ENCODE data around the gene KCNJ12. TPM values are rescaled to one million over a fixed set of nuclear protein-coding genes. Genes with fewer than 3 reads are reported as not detected.
"Not testable (repeated sequence)": the region's sequence is repeated elsewhere in the genome, so short reads cannot be mapped to it uniquely, and the experiment has no call there.

Gene KCNJ12
- polyA plus RNA-seq (2013, experiment 1 of 2; ENCODE audit: insufficient read length) = 0.46 TPM
- 0.74 TPM for polyA plus RNA-seq (2013, experiment 2 of 2; ENCODE audit: insufficient read length)

GRCh38 chr17:21376081-21376758 is at the start of gene KCNJ12:
TSS of gene KCNJ12 (plus strand) at chr17:21376357. CDS start at chr17:21415343, 38,986 bp downstream.
- peak; percentile 12 for DNase-seq

- DNase-seq = not testable (repeated sequence)
Measured at GRCh38 chr17:21327921-21328320, 48.2 kb upstream of the KCNJ12 start.

GRCh38 chr17:21328778-21329177 is 47.4 kb upstream of the KCNJ12 start:
- not testable (repeated sequence) for DNase-seq

GRCh38 chr17:21330436-21331160 is 45.6 kb upstream of the KCNJ12 start:
- no peak for DNase-seq

- DNase-seq = not testable (repeated sequence)
Measured at GRCh38 chr17:21336541-21337294, 39.4 kb upstream of the KCNJ12 start.

DNA sequence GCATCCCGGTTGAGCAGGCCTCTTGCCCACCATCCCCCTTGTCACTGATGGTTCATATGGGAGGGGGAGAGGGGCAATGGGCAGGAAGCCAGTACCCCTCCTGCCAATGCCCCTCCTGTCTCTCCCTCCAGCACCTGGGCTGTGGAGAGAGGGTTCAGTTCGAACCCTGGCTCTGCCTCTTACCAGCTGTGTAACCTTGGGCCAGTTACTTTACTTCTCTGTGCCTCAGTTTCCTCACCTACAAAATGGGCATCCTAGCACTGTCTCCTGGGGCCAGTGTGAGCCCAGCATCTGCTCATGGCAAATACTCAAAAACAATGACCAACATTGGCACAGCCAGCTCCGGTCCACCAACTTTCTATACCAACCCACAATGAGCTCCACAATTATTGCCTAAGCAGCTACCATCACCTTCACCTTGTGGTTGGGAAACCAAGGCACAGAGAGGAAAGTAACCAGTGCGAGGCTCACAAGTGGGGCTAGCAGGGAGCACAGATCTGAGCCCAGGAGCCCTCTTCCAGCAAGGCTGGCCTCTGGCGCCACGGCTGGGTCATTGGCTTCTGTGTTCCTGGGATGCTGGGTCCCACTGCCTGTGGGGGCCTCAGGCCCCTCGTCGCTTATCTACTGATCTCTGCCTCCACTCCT is 38.1 kb upstream of the KCNJ12 start:
- not testable (repeated sequence) for DNase-seq

GRCh38 chr17:21339011-21339410 is 37.1 kb upstream of the KCNJ12 start:
- no peak for DNase-seq

DNA sequence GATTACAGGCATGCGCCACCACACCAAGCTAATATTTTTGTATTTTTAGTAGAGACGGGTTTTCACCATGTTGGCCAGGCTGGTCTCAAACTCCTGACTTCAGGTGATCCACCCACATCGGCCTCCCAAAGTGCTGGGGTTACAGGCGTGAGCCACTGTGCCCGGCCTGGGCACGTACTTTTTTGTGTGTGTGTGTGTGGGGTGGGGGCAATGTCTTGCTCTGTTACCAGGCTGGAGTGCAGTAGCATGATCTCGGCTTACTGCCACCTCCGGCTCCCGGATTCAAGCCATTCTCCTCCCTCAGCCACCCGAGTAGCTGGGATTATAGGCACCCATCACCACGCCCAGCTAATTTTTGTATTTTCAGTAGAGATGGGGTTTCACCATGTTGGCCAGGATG is 36.6 kb upstream of the KCNJ12 start:
- DNase-seq = not testable (repeated sequence)

- not testable (repeated sequence) for DNase-seq
Measured at GRCh38 chr17:21340407-21340806, 35.8 kb upstream of the KCNJ12 start.

DNA sequence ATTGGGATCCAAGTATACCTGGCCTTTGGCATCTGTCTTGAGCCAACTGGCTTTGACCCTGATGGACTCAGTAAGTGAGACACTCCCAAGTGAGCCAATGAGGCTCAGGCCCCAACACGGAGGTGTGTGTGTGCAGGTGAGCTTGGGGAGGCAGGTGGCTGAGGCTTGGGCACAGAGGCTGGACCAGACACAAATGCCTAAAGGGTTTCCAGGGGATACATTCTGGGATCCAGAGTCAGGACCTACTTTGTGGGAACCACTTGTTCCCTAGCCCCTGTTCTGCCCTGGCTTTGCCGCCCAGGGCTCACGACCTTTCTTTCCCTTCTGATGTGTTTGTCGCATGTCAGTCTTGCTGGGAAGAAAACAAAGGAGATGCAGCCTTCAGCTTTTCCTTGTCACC is 34.9 kb upstream of the KCNJ12 start:
- not testable (repeated sequence) for DNase-seq

GRCh38 chr17:21341925-21342540 is 34.1 kb upstream of the KCNJ12 start:
- DNase-seq = not testable (repeated sequence)

- DNase-seq = not testable (repeated sequence)
Measured at GRCh38 chr17:21343061-21343949, 32.9 kb upstream of the KCNJ12 start.

DNA sequence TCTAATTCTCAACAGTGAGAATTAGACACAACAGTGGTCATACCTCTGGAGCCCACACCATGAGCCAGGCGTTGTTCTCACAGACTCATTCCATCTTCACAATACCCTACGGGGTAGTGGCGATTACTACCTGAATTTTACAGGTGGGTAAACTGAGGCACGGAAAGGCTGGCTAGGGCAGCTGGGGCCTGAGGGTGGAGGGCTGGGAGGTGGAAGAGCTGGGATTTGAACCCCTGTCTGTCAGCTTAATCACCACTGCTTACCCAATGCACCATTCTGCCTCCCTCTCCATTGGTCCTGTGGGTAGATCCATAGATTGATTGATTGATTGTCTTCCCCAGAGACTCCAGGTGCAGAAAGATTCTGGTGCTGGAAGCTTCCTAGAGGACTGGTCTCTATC is 31.4 kb upstream of the KCNJ12 start:
- DNase-seq = not testable (repeated sequence)

DNA sequence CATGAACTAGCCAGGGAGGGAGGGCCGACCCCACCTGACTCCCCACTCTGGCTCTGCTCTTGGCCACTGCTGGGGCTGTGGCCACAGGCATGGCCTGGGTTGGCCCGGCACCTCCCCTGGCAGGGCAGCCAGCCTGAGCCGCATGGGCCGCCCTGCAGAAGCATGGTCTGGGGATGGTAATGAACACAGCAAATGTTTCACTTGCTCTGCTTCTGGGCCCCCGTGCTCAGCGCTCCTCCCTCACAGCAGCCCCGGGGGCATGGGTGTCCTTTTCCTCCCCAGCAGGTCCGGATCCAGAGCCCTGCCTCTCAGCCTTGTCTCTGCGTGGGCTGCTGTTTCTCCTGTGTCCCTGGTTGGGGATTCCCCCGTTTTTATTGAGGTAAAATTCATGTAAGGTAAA is 30.9 kb upstream of the KCNJ12 start:
- no peak for DNase-seq

DNA sequence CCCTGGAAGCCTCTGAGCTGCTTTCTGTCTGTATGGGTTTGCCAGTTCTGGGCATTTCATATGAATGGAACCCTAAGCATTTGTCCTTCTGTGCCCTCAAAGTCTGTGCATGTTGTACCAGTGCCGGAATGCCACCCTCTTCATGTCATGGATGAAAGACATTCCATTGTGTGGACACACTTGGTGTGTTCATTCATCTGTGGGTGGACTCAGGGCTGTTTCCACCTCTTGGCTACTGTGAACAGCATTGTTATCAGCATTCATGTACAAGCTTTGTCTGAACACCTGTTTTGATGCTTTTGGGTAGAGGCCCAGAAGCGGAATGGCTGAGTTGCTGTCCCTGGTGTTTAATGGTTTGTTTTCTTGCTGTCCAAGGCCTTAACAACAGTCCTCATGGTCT is 30.1 kb upstream of the KCNJ12 start:
- DNase-seq = not testable (repeated sequence)

GRCh38 chr17:21346651-21347250 is 29.4 kb upstream of the KCNJ12 start:
- not testable (repeated sequence) for DNase-seq

GRCh38 chr17:21347660-21348059 is 28.5 kb upstream of the KCNJ12 start:
- not testable (repeated sequence) for DNase-seq

DNA sequence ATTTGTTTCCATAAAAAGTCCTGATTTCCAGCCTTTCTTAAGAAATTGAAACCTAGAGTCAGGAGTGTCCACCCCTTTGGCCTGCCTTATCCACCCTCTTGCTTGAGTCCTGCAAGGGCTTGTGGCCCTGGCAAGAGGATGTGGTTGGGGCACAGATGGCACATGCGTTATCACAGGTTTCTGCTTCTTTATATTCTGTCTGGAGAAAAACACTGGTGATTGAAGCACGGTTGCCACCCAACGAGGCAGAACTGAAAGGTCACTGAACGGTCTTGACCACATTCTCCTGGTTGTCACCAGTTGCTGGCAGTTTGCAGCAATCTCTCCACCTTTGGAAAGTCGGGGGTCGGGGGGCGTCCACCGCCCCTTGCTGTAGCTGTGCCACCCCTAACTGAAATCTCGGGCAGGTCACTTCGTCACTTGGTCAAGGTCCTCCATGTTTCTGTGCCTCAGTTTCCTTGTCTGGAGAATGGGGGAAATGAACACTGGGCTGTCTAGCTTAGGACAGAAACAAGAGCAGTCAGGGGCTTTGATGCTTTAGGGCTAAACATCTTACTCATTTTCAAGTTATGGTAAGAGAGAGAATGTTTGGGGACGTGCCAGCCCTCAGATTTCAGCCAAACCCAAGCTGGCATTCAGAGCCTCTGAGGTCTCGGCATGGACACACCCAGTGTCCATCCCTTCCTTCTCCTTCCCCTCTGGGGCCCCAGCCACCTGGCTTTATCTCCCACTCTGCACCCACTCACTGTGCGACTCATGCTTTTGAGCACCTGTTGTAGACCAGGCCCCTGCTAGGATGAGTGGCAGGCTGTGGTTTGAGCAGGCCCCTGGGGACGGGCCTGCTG is 27.9 kb upstream of the KCNJ12 start:
- peak; percentile 15 for DNase-seq

- not testable (repeated sequence) for DNase-seq
Measured at GRCh38 chr17:21348926-21349261, 27.3 kb upstream of the KCNJ12 start.
